HG03103 (cell line): ENCODE data around the gene PITHD1.
"Not testable (repeated sequence)": the region's sequence is repeated elsewhere in the genome, so short reads cannot be mapped to it uniquely, and the experiment has no call there.

ENCODE experiments used
- ATAC-seq: cut with Tn5 transposase; IDR thresholded peaks from one replicate; pipeline ENCODE4 v1.9.1; 2021; ENCODE audit warnings: low read depth; ENCODE audit not compliant: unreplicated experiment

Gene PITHD1

GRCh38 chr1:23796466-23797271 lies 18.5 kb downstream of the PITHD1 start:
- no peak for ATAC-seq

- ATAC-seq: no peak
Measured at GRCh38 chr1:23797478-23798448, 19.5 kb downstream of the PITHD1 start.

- no peak for ATAC-seq
Measured at GRCh38 chr1:23798662-23799142, 20.5 kb downstream of the PITHD1 start.

- no peak for ATAC-seq
Measured at GRCh38 chr1:23799255-23799569, 21.0 kb downstream of the PITHD1 start.

GRCh38 chr1:23799570-23800399 lies 21.6 kb downstream of the PITHD1 start:
- peak; percentile 2 for ATAC-seq

- ATAC-seq: peak; percentile 76
Measured at GRCh38 chr1:23800400-23801337, 22.5 kb downstream of the PITHD1 start, which contains the start of gene GALE. Gene GALE (minus strand): TSS chr1:23800754. CDS start chr1:23799007, 1,747 bp downstream.

- ATAC-seq: no peak
Measured at GRCh38 chr1:23801338-23801748, 23.1 kb downstream of the PITHD1 start.

GRCh38 chr1:23801876-23802275 lies 23.7 kb downstream of the PITHD1 start:
- no peak for ATAC-seq

- ATAC-seq: not testable (repeated sequence)
Measured at GRCh38 chr1:23802809-23803342, 24.7 kb downstream of the PITHD1 start.

GRCh38 chr1:23803674-23804073 lies 25.5 kb downstream of the PITHD1 start:
- ATAC-seq: no peak

- no peak for ATAC-seq
Measured at GRCh38 chr1:23804183-23804835, 26.1 kb downstream of the PITHD1 start.

- ATAC-seq: no peak
Measured at GRCh38 chr1:23805025-23805424, 26.8 kb downstream of the PITHD1 start.

GRCh38 chr1:23806280-23806679 lies 28.1 kb downstream of the PITHD1 start:
- no peak for ATAC-seq

- no peak for ATAC-seq
Measured at GRCh38 chr1:23807453-23807852, 29.2 kb downstream of the PITHD1 start.

- ATAC-seq: no peak
Measured at GRCh38 chr1:23809751-23810171, 31.5 kb downstream of the PITHD1 start.

- no peak for ATAC-seq
Measured at GRCh38 chr1:23810818-23811540, 32.8 kb downstream of the PITHD1 start.

- ATAC-seq: no peak
Measured at GRCh38 chr1:23814016-23814415, 35.8 kb downstream of the PITHD1 start.

- ATAC-seq: no peak
Measured at GRCh38 chr1:23816361-23816760, 38.1 kb downstream of the PITHD1 start.
